Measurements from ENCODE around the gene ABCA6. TPM values are rescaled to one million over a fixed set of nuclear protein-coding genes. Genes with fewer than 3 reads are reported as not detected.

ABCA6 gene
- total and polyA plus RNA-seq, 9 of the 15 experiments (the other 6 are each of a cell fraction or from before 2014, with no cell fraction given): 0.06 to 0.73 (median 0.15) TPM

GRCh38 chr17:69122065-69122464, 19.6 kb downstream of the ABCA6 start:
- ATAC-seq: no peak
- no peak overlapping the region for H3K9ac ChIP-seq (ENCODE audit: insufficient read depth in 1 of 2, low read depth in 2 of 2, low read length in 2 of 2)
- CTCF ChIA-PET (ENCODE audit: low intra/inter-chr PET ratio): no interaction called here
- no peak overlapping the region for H3K4me3 ChIP-seq
- H2AFZ ChIP-seq (ENCODE audit: low read depth, low read length): peak overlapping the region; percentile 25
- DNase-seq (ENCODE audit: extremely low read depth in 1 of 4, low spot score in 3 of 4): no peak
- no peaks in the 10 kb centered on the region for H3K36me3 ChIP-seq (ENCODE audit: control insufficient read depth, insufficient read depth, low read length)
- TF ChIP-seq MTA1 (IDR thresholded peaks at IDR 0.05; ENCODE audit: borderline replicate concordance): no peak
- TF ChIP-seq ZNF75A (CRISPR knock-in tag; IDR thresholded peaks at IDR 0.05): no peak
- TF ChIP-seq ZNF354B (CRISPR knock-in tag; IDR thresholded peaks at IDR 0.05): no peak
- TF ChIP-seq, protein P1, sequence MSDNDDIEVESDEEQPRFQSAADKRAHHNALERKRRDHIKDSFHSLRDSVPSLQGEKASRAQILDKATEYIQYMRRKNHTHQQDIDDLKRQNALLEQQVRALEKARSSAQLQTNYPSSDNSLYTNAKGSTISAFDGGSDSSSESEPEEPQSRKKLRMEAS (CRISPR knock-in tag; IDR thresholded peaks at IDR 0.05): no peak
- TF ChIP-seq ZNF217 (CRISPR knock-in tag; IDR thresholded peaks at IDR 0.05): no peak
- TF ChIP-seq, protein P2, sequence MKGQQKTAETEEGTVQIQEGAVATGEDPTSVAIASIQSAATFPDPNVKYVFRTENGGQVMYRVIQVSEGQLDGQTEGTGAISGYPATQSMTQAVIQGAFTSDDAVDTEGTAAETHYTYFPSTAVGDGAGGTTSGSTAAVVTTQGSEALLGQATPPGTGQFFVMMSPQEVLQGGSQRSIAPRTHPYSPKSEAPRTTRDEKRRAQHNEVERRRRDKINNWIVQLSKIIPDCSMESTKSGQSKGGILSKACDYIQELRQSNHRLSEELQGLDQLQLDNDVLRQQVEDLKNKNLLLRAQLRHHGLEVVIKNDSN (CRISPR knock-in tag; IDR thresholded peaks at IDR 0.05): no peak
- no peak for TF ChIP-seq BRD4 (IDR thresholded peaks at IDR 0.05)
- TF ChIP-seq, protein P3, sequence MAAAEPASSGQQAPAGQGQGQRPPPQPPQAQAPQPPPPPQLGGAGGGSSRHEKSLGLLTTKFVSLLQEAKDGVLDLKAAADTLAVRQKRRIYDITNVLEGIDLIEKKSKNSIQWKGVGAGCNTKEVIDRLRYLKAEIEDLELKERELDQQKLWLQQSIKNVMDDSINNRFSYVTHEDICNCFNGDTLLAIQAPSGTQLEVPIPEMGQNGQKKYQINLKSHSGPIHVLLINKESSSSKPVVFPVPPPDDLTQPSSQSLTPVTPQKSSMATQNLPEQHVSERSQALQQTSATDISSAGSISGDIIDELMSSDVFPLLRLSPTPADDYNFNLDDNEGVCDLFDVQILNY (CRISPR knock-in tag; IDR thresholded peaks at IDR 0.05): no peak
- no peak for TF ChIP-seq FIP1L1 (IDR thresholded peaks at IDR 0.05; ENCODE audit: low read depth, low read length, poor library complexity, severe bottlenecking)
- no peak for TF ChIP-seq EHMT2 (IDR thresholded peaks at IDR 0.05)
- TF ChIP-seq CBX1 (IDR thresholded peaks at IDR 0.05; ENCODE audit: low read depth): no peak
- TF ChIP-seq JUN (IDR thresholded peaks at IDR 0.05; ENCODE audit: borderline replicate concordance, low read depth, low read length): no peak
- no peak for TF ChIP-seq JUN (CRISPR knock-in tag; IDR thresholded peaks at IDR 0.05; ENCODE audit: borderline replicate concordance)
- TF ChIP-seq TEAD2 (tag; IDR thresholded peaks at IDR 0.05): no peak
- TF ChIP-seq HDAC1 (IDR thresholded peaks at IDR 0.05): no peak
- TF ChIP-seq, protein P4, sequence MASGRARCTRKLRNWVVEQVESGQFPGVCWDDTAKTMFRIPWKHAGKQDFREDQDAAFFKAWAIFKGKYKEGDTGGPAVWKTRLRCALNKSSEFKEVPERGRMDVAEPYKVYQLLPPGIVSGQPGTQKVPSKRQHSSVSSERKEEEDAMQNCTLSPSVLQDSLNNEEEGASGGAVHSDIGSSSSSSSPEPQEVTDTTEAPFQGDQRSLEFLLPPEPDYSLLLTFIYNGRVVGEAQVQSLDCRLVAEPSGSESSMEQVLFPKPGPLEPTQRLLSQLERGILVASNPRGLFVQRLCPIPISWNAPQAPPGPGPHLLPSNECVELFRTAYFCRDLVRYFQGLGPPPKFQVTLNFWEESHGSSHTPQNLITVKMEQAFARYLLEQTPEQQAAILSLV (tag; IDR thresholded peaks at IDR 0.05): no peak
- TF ChIP-seq ZNF263 (CRISPR knock-in tag; IDR thresholded peaks at IDR 0.05; ENCODE audit: borderline replicate concordance): no peak
- TF ChIP-seq MYBL2 (IDR thresholded peaks at IDR 0.05; ENCODE audit: low read depth): no peak
- no peak for TF ChIP-seq MYBL2 (CRISPR knock-in tag; IDR thresholded peaks at IDR 0.05; ENCODE audit: borderline replicate concordance)
- no peak for TF ChIP-seq RFX7 (CRISPR knock-in tag; IDR thresholded peaks at IDR 0.05)
- TF ChIP-seq MAFG (tag; conservative IDR thresholded peaks at IDR 0.05): no peak
- H3K4me2 ChIP-seq (ENCODE audit: insufficient read depth, low read length): no peak overlapping the region
- no peaks in the 10 kb centered on the region for H3K4me1 ChIP-seq (replicated peaks in 1 of 2; ENCODE audit: control insufficient read depth in 2 of 2, insufficient read depth in 2 of 2, low read length in 2 of 2)
- 82% methylated on average over 5 of the region's 5 CpGs for WGBS (ENCODE audit: insufficient coverage, low coverage, missing lambda C conversion rate)
- FAIRE-seq: no peak
- H4K20me1 ChIP-seq (replicated peaks; ENCODE audit: control insufficient read depth, insufficient read depth, low read length): no peaks in the 10 kb centered on the region
- no peaks in the 10 kb centered on the region for H3K9me1 ChIP-seq (ENCODE audit: control insufficient read depth, insufficient read depth, low read length)
- H3K79me2 ChIP-seq (ENCODE audit: control insufficient read depth, insufficient read depth, low read length): no peaks in the 10 kb centered on the region
- in situ Hi-C loops (cut with MboI) (no loop called here), intact Hi-C loops (cut with micrococcal nuclease) (no loop called here)
- no TSS peak for BruUV-seq (replicated peaks)
- H3K9me3 ChIP-seq (replicated peaks; ENCODE audit: control insufficient read depth, insufficient read depth, low read depth, low read length): no peaks in the 10 kb centered on the region
- POLR2A ChIA-PET: interaction anchor here (1.2 kb wide), 1 partner anchor 20 kb away, joined by 4 read pairs; the partner anchor contains the start of gene ABCA6
- no peaks in the 10 kb centered on the region for H3K27me3 ChIP-seq (ENCODE audit: control insufficient read depth in 2 of 2, insufficient read depth in 2 of 2, low read length in 2 of 2)
- no peak overlapping the region for H3K27ac ChIP-seq (ENCODE audit: extremely low read depth, low read depth, low read length)

Measured in K562 (cell line).